HG03159 (cell line): ENCODE measurements around the gene WWC2.

Experiments used
- ATAC-seq: cut with Tn5 transposase; IDR thresholded peaks from one replicate; pipeline ENCODE4 v1.9.1; 2021; ENCODE audit warnings: mild to moderate bottlenecking, moderate library complexity; ENCODE audit not compliant: unreplicated experiment

Gene WWC2

DNA sequence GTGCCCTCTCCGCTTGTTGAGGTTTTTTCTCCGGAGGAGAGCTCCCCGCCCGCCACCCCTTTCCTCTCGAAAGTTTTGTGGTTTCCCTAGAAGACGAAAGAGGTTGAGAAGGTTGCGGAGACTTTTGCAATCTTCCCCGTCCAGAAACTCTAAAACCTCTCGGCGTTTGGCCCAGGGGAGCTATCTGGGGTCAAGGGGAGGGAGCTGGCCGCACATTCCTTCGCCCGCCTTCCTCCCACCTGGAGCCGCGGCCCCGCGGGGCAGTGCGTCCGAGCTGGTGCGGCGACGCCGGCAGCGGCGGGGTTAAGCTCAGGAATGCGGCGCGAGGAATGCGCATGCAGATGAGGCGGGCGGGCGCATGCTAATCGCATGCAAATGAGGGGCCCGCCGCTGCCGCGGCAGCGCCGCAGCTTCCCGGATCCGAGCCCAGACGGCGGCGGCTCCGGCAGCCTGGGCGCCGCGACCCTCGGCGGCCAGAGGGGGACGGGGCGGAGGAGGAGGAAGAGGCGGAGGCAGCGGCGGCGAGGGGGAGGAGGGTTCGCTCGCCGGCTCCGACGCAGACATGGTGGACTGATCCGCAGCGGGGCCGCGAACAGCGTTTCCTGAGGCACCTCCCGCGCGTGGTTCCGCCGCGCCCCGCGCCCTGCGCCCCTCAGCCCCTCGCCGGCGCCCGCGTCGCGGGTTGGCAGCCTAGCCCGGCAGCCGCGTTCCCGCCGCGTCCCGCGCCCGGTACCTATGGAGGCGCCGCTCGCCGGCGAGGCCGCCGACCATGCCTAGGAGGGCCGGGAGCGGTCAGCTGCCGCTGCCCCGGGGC lies at the start of gene WWC2:
TSS of gene WWC2 (plus strand) at position 535 of the 814 bp plus-strand sequence. CDS start at position 770, 235 bp downstream.
- peak; percentile 76 for ATAC-seq

DNA sequence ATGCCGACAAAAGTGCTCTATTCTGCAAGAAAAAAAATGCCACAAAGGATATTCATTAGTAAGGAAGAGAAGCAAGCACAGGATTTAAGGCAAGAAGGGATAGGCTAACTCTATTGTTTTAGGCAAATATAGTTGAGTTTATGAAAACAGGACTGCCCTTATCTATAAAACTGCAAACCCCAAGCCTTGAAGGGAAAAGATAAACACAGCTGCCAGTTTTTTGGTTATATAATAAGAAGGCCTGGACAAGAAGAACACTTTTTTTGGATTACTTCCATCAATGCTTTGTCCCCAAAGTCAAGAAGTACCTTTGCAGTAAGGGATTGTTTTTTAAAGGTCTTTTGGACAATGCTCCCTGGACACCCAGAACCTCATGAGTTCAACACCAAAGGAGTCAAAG lies 45.4 kb upstream of the WWC2 start:
- no peak for ATAC-seq

DNA sequence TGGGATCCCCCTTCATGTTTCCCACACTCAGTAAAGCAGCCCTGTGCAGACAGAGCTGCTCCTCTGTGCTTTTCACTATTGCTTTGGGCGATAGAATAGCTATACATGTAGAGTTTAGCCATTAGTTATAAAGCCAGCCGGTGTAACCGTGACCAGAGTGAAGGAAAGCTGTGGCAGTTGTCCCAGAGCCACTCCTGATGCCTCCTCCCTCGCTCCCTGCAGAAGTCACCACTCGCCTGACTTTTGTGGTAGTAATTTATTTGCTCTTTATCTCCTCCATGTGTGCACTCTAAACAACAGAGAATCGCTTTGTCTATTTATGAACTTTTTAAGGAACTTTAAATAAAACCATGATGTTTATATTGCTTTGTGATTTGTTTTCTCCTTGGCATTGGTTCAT lies 41.8 kb upstream of the WWC2 start:
- no peak for ATAC-seq

DNA sequence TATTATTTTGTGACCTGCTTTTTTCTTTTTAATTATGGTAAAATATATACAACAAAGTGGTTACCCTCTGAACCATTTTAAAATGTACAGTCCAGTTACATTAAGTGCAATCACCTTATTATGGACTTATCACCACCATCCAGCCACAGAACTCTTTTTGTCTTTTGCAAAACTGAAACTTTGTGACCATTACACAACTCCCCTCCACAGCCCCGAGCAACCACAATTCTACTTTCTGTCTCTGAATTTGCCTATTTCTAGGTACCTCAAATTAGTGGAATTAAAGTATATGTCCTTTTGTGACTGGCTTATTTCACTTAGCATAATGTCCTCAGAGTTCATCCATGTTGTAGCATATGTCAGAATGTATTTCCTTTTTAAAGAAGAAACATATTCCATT lies 39.3 kb upstream of the WWC2 start:
- no peak for ATAC-seq

DNA sequence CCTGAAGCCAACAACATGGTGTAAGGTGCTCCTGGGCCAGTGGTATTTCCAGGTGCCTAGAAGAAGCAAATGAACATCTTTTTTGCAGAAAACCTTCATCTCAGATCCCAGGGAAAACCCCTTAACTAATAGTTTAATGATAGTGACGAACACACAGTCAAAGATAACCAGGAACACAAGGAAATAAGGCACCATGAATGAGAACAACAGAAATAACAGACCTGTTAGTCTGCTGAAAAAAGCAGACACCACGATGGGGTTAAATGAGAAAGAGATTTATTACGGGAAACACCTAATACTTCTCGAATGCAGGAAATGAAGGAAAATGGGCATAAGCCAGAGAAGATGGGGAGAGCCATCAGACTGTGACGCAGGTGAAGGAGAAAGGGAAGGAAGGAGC lies 30.6 kb upstream of the WWC2 start:
- no peak for ATAC-seq

DNA sequence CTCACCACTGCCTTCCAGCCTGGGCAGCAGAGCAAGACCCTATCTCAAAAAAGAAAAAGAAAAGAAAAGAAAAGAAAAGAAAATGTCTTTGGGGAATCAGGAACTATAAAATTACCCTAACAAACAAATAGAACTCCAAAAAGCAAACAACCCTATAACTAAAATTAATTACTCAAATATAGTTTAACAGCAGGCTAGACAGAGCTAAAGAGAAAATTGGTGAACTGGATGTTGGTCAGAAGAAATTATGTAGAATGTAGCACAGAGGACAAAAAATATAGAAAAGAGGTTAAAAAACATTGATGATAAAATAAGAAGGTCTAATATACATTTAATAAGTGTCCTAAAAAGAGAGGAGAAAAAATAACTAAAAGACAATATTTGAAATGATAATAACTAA lies 27.8 kb upstream of the WWC2 start:
- no peak for ATAC-seq

DNA sequence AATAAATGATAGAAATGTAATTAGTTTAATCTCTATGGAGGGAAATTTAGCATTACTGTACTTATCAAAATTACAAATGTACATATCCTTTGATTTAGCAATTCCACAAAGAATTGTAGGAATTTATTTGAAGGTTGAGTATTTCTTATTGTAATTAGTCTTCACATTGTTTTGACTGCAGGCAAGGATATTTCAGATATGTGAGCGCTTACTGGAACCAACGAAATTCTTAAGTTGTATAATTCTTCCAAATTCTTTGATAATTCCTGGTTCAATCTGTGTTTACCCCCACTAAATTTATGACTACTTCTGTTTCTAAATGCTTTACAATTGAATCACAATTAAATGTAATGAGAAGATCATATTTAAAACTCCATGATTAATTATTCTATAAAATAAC lies 26.9 kb upstream of the WWC2 start:
- no peak for ATAC-seq

DNA sequence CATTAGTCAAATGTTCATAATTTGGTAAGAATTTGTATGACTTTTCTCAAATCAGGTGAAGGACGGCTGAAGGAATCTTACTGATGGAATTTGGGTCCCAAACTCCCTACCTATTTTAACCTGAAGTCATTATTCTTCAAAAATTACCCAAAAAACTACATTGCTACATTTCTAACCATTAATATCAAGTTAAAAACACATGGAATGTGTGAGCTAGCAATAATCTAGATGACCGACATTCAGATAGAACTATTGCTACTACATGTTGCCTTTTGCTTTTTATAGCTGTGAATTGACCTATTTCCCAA lies 25.3 kb upstream of the WWC2 start:
- ATAC-seq: no peak

DNA sequence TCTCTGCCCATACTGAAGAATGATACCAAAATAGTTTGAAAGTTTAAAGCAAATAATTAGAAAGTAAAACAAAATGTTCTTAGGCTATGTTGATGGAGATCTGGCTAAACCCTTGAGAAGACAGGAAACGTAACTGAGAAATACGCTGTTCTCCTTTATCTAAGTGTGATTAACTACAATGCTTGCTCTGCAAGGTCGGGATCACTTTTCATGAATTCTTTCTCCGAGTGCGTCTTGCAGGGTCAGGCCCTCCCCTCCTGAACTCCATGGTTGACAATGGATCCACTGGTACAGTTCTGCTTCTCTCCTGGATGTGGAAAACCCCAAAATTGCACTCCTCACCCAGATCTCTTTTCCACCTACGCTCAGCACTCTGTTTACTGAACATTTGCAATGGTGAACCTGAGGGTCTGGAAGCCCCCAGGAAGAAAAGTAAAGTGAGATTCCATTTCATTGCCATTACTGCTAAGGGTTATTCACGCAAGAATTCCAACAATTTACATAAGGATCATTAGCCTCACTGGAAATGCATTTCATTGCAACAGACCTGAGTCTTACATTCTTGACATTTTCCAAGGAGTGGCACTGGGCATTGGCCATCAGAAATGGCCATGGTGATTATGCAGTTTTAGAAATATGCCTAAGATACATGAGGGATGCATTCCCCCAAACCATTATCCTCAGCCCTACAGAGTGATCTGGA lies 24.6 kb upstream of the WWC2 start:
- ATAC-seq: no peak

DNA sequence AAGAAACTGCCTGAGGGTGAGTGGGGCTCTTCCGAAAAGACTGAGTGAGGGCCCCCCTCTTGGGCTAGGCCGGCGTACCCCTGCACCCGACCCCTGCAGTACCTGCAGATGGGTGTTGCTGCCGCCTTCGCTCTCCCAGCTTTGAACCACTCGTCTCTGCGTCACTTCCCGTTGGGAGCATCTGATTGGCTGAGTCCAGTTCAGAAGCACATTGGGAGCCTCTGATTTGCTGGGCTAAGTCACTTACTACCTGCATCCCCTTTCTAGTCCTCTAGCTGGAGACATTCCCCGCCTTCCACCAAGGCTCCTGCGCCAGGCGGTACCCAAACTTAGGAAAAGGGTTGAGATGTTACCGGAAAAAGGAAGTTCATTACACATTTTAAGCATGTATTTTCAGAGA lies 20.4 kb upstream of the WWC2 start:
- ATAC-seq: no peak

DNA sequence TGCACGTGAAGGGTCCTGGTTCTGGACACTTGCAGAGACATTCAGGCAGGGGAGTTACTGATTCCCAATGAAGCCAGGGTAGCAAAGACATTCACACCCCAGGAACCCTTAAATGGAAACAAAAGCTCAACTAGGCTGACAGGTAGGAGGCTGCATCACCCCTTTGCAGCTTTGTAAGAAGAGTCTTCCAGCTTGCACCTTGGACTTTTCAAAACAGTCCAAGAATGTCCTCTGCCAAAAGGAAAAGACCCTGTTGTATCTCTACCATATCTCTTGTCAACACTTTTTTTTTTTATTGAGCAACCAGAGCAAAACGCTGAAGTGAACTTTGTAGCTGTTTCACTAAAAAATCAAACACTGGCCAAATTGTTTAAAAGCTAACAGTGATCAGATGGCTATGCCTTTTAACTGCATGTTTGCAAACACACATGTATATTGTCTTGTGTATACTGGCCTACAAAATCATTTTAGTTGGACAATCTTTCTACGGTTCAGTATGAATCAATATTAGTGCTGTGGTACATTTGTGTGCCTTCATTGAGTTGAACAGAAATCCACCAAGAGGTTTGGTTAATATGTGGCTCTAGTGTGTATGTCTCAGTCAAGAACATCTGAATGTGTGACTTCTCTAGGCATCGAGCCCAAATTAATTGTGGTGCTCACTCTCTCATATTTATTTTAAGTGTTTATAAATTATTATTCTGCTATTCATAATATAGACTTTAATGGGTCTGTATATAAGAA lies 18.5 kb upstream of the WWC2 start:
- no peak for ATAC-seq

DNA sequence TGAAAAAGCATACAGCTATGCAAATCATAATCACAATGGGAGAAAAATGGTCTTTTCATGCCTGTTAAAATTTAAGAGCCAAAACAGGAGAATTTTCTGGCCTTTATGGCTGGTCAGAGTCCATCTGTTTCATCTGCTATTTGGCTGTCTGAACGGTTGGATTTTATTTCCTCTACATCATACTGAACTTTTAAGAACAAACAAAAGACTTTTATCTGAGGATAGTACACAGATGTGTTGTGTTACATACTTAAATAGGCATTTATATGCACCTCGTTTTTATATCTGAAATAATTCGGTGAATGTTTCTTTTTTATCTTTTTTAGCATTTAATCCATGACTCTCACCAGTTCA lies 18.0 kb upstream of the WWC2 start:
- ATAC-seq: no peak

DNA sequence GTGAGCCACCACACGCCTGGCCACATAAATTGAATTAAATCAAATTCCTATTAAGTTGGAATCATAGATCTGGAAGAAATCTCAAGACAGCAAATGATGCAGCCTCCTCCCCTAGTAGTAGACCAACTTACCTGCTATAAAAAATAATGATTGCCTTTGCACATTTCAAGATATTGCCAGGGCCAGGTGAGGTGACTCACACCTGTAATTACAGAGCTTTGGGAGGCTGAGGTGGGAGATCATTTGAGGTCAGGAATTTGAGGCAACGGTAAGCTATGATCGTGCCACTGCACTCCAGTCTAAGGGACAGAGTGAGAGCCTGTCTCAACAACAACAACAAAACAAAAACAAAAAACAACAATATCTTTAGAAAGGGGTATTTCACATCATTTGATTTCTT lies 17.0 kb upstream of the WWC2 start:
- ATAC-seq: no peak

DNA sequence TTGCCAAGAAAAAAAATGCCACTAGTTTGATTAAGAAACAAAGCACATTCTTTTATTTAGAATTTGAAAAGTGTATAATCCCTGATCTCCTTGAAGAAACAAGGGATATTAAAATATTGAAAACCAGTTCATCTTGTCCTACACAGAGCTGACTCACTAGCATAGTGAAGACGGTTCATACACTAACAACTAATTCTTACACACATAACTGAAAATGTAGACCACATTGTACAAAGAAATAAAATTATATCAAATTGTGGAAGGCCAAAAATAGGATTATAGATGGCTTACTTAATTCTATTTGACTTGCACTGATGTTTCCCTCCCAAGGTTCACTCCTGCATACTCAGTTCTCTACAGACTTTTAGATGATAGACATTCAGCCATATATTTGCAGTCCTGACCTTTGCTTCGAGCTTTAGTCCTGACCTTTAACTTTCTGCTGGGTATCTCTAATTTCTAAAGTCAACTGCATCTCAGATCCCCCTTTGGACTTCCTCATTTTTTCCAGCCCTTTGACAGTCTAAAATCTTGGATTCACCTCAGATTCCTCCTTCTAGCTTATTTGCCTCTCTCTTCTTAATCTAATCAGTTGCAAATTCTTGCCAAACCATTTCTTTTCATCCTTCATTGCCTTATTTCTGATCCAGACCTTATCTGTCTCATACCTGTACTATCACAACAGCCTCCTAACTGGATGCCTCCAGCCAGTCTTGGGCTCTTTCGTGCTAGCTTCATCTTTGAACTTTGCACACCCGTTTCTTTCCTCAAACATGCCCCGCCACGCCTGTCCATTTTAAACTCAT lies 4.5 kb upstream of the WWC2 start:
- ATAC-seq: no peak

DNA sequence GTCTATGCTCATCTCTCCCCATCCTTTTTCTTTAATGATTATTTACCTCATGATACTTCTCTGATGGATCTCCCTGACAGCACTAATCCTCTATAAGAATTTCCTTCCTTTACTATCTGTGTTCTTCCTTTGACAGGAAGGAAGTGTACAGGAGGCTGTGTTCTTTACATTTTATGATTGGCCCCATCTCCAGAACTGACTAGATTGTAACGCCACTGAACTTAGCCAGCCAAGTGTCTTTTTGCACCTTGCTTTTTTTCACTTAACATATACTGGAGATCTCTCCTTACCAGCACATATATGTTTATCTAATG lies 3.9 kb upstream of the WWC2 start:
- no peak for ATAC-seq

DNA sequence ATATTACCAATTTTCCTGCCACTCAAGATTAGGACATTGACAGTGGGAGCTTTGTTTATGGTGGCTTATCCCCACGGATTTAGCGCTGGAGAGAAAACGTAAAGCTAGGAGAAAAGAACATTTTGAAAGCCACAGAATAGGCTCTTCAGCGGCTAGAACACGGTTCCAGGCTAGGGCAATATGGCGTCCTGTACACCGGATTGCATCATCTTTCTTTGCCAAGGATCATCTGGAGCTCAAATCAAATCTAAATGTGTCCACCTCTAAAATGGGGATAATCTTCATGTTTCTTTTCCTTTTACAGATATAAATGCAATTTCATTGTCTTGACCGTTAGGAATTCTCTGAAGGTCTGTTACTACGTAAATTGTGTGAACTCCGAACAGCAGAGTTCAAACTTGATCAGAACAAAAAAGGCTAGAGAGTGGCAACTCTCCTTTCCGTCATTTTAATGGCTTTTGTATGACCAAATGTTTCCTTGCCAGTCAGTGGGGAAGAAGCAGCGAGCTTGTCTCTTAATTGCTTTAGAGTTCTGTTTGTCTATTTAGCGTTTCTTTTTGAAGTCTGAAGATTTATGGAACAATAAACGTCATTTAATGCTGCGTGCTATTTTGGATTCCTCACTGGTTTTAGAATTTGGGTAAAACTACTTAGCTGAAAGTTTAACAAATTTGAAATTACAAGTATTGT lies 2.6 kb upstream of the WWC2 start:
- no peak for ATAC-seq

DNA sequence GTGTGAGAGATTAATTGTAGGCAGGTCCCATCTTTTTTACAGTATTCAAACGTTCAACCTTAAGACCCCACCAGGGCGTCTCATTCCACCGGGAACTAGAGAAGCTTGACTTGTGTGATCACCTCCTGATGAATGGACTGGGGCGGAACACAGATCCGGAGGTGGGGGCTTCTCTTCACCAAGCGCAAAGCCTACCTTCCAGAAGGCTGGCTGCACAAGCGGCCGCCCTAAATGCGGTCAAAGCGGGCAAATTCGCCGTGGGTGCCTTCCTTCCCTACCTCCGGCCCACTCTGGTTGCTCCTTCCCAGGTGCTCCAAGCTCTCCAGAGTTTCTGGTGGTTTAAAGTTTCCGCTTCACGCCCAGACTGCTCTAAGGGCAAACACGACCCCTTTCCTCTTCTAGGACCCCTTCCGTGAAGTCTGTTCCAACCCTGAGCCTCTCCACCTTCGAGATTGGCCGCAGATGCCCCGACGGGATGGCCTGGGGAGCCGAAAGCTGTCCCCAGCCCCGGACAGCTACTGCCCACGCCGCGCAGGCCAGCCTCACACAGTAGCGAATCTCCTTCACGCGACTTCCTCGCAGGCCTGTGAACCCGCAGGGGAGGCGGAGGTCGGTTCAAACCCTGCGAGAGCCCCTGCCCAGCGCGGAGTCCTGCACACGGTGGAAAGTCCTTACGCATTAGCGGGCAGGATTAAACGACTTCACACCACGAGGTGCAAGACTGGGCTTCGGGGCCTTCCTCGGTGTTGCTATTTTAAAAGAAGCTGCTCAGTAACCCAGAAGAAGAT lies 1.6 kb upstream of the WWC2 start:
- no peak for ATAC-seq

DNA sequence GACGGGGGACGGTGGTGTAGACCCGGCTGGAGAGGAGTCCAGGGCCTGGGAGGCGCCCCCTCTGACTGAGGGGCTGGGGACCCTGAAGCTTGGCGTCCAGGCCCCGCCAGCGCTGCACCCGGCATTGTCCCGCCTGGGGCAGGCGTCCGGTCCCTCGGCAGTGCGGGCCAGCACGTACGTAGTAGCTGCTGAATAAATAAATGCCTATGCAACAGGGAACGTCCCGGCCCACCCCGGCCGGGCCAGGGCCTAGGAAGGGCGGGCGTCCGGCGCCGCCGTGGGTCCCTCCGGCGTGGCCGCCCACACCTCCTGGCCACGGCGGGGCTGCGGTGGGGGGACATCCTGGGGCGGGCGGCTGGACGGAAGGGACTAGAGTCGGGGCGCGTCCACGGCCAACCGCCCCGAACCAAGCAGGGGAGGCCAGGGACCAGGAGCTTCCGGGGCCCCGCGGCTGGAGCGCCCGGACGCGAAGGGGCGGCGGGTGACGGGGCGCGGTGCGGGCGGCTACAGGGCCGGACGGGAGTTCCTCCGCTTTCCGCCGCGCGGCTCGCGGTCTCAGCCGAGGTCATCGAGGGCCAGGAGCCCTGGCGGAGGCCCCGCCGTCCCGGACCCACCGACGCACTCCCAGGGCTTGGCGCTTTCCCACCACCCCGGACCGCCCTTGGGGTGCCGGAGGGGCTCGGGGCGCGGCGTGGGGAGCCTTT lies 886 bp upstream of the WWC2 start:
- ATAC-seq: peak; percentile 36

DNA sequence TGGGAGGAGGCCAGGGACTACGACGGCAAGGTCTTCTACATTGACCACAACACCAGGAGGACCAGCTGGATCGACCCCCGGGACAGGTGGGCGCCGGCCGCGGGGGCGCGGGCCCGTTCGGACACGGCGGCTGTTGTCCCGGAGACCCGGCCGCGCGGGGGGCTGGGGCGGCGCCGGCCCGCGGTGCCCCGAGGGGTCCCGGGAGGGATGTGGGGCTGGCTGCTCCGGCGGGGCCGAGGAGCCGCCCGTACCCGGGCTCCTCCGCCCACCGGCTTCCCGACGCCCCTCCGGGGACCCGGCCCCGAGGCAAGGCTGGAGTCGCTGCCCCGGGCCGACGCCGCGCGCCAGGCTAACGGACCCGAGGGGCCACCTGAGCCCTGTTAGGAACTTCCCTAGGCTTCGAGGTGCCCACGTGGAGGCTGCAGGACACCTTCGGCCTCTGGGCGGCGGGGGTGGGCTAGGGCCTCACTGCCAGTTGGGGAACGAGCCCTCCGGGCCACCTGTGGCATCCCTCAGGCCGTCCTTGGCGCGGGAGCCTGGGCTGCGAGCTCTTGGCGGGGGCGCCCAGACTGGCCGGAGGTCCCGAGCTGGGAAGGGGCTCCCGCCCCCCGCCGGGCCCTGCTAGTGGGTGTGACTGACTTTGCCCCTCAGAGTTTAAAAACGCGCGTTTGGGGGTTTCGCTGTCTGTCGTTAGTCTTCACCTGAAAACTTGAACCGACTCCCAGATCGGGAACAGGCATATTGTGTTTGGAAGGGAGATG lies 660 bp downstream of the WWC2 start:
- ATAC-seq: no peak
